Esophagus mucosa (tissue), 1 donor: ENCODE measurements around the gene MCM3AP. TPM values are rescaled to one million over a fixed set of nuclear protein-coding genes. Genes with fewer than 3 reads are reported as not detected.
"Not testable (repeated sequence)": the region's sequence is repeated elsewhere in the genome, so short reads cannot be mapped to it uniquely, and the experiment has no call there.

Experiments used
- ATAC-seq: fragments of 200-7000 bp; cut with Tn5 transposase; one replicate; pipeline ENCODE4 v1.9.1; 2020
- total RNA-seq: library from RNA; stranded (reverse); gene quantifications from one replicate; pipeline ENCODE4 v1.2.4, GENCODE V29; 2023
- donor health status: DM: yes; HTN: yes; CAD: no.

Gene MCM3AP
- total RNA-seq, 1 donor from 2014 or later = 53.6 TPM

DNA sequence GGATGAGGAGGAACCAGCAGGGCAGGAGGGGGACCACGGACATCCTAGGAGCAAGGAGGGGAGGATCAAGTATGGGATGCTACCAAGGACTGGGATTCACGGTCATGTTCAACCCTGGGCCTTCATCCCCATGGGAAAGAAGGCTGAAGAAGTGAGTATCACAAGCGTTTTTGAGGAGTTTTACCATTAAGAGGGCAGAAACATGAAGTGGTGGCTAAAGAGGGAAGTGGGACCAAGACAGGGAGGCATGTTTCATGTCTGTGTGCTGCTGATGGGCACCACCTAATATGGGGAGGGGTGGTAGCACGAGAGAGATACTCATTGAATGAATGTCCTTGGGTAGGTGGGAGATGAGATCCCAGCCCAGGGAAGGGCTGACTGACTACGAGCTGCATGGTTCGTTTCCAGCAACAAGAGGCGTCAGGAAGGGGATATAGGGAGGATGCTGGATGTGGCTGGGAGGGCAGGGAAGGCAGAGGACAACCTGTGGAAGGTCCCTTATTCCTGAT, 45.5 kb downstream of the MCM3AP start:
- no peak for ATAC-seq

DNA sequence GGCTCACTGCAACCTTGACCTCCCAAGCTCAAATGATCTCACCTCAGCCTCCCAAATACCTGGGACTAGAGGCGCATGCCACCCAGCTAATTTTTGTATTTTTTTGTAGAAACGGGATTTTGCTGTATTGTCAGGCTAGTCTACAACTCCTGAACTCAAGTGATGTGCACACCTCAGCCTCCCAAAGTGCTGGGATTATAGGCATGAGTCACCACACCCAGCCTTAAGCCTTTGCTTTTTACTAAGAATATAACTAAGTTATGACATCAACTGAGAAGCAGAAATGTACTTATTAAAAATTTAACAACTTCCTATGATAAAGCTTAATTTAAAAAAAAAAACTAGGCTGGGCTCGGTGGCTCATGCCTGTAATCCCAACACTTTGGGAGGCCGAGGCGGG, 47.9 kb downstream of the MCM3AP start:
- peak; percentile 75 for ATAC-seq

DNA sequence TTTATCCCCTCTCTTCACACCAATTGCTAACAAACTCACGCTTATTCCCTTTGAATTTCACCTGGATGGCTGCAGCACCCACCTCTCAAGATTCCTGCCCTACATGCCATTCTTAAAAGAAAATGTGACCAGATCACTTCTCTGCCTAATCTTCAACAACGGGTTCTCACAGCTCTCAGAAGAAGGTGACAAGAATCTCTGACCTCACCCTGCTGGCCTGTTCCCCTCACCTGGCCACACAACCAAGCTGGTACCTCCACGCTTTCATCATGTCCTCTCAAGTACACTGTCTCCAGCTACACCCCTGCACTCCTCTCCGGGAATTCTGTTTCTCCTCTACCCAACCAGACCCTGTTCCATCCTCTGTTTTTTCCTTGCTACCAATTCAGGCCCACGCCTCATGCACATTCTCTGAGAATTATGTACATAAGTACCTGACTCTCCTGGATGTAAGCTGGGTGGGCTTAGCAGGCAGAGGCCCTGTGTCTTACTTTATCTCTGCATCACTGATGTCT, 50.9 kb downstream of the MCM3AP start:
- ATAC-seq = no peak

DNA sequence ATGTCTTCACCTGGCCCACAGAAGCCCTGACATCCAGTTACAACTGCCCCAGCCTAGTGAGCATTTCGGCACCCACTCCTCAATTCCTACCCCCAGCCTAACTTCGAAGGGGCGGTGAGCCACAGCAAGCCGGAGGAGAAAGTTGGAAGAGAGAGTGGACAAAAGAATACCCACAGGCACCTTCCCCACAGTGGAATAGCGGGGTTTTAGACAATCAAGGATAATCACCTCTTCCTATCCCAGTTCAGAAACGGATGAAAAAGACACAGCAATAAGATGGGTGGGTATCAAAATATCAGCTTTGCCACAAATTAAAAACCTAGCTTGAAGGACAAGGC, 55.5 kb downstream of the MCM3AP start:
- ATAC-seq = no peak

DNA sequence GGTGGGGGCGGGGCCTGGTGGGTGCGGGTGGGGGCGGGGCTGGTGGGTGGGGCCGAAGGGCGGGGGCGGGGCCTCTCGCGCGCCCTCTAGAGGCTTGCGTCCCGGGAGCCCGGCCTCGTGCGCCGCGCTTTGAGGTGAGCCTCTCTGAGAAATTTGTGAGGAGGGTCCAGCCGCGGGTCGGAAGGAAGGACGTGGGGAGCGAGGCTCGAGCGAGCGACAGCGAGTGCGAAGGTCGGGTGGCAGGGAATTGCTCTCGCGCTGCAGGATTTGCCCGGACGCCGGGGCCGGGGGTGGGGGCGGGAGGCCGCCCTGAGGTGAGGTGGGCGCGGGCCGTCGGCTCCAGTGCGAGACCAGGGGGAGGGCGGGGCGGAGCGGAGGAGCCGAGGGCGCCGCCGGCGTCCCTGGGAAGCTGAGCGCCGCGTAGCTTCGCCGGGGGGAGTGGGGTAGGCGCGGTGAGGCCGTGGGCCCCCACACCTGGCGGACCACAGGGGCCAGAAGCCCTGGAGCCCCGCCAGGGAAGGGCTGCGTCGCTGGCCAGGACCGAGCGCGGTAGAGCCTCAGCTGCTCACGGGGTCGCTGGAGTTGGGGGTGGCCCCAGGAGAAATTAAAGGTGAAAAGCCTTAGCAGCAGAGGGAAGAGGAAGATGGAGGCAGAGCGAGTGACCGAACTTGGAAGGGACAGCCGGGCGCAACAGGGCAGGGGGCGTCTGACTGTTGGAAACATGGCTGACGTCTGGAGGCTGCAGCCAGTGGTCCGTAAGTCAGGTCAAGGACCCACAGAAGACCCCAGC, 56.1 kb downstream of the MCM3AP start:
- ATAC-seq = peak; percentile 51

DNA sequence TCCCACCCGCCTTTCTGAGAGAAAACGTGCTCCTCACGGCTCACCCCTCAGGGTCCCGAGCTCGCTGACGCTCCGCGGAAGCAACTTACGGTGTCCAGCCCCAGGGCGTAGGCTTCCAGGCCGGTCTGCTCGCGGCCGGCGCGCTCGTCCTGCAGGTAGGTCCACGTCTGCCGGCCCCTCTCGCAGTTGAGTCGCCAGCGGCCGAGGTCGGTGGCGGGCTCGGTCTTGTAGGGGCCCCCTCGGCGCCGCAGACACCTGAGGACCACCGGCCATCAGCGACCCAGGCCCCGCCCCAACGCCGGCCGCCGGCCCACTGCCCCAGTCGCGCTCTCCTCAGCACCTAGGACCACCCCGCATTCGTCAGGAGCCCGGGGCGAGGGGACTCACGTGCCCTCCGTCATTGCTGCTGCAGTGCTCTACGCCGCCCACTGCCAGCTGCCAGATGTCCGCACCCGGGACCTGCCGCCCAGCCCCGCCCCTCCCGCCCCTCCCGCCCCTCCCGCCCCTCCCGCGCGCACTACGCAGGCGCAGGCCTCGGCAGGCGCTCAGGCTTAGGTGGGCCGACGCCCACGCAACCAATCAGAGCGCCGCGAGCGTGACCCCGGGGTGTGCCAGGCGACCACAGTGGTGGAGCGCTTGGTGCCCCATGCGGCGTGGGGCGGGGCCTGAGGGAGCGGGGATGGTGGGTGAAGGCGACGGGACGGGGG, 56.9 kb downstream of the MCM3AP start, which contains the start of gene LSS:
TSS of gene LSS (minus strand) at position 430 of the 707 bp plus-strand sequence. CDS start at position 401, 29 bp downstream.
- peak; percentile 93 for ATAC-seq

DNA sequence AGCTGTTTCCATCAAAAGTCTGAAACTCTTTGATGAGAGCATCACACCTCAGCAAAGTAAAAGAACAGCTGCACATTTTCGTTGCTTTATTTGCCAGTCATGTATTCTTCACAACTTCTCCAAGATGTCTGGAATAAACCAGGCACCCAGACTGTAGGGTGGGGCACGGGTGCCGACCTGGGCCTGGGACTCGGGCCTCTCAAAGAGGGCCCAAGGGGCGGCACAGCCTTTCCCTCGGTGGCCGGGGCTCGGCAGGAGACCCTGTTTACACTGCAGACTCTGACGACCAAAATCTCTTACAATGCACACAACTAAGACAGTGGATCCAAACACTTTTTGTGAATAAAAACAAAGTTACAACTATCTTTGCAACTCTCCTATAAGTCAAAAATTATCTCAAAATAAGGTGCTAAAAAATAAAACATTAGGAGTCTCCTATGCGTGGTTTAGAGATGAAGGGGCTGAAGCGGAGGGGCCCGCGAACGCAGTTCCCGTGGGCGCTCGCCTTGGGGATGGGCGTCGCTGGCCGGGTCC, 57.5 kb downstream of the MCM3AP start:
- ATAC-seq = peak; percentile 9

DNA sequence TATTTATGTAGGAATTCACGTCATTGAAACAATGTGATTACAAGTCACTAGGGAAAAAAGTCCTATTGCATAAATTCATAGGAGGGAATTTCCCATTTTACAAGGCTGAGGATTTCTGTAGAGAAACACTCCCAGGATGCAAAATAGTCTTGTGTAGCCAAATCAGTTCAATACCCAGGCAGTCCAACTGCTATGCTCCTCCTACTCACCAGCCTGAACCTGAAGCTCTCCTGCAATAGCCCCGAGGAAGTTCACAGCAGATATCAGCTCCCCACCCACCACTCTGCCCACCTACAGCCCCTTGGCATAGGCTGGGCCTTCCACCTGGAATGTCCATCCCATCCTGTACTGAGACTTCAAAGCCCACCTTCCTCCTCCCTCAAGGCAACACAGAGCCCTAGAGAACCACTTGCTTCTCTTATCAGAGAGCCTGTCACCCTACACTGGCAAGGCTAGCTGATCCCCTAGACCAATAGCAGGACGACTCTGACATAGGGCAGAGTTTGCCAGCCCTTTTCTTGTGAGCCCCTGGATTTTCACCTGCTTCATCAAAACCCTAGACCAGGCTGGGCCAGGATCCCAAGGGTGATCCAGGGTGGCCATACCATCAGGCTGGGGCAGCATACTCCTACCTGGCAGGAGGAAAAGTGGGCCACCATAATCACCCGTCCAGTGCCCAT, 58.4 kb downstream of the MCM3AP start:
- ATAC-seq = peak; percentile 9

DNA sequence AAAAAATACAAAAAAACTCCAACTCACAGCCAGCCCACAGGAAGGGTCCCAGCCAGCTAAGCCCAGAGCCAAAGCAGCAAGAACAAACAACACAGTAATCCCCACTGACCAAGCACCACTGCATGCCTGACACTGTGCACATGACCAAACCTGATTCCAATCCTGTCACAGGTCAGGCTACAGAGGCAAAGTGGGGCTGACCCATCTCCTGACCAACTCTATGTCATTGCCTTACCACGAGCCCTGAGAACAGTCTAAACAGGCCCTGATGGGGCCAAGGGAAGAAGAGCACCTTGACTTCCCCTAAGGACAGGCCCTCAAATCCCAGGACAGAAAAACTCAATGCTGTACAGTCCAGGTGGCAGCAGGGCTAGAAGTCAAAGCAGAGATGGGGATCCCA, 59.3 kb downstream of the MCM3AP start:
- ATAC-seq = no peak

DNA sequence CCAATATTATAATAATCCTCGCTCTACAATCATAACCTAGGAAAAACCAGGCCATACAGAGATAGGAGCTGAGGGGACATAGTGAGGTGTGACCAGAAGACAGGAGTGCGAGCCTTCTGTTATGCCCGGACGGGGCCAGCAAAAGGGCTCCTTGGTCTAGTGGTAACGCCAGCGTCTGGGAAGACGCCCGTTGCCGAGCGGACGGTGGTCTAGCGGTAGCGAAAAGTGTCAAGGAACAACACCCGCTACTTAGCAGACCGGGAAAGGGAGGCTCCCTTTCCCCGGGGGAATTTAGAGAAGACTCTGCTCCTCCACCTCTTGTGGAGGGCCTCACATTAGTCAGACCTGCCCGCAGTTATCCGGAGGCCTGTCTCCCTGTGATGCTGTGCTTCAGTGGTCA, 61.8 kb downstream of the MCM3AP start:
- not testable (repeated sequence) for ATAC-seq

DNA sequence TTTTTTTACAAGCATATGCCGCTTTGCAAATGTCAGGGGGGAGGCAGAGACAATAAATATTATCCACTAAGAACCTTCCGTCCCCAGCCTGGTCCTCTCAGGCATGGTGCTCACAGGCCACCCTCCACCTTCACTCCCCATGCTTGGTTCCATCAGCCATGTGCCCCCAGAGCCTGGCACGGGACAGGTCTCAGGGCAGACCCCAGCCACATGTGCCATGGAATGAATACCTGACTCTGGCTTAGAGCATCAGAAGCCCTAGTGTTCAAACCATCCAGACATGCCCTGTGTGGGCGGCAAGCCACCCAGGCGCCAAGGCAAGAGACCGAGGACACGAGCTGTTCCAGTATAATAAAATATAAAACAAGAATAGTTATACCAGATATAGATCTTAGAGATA, 62.2 kb downstream of the MCM3AP start:
- ATAC-seq = no peak

DNA sequence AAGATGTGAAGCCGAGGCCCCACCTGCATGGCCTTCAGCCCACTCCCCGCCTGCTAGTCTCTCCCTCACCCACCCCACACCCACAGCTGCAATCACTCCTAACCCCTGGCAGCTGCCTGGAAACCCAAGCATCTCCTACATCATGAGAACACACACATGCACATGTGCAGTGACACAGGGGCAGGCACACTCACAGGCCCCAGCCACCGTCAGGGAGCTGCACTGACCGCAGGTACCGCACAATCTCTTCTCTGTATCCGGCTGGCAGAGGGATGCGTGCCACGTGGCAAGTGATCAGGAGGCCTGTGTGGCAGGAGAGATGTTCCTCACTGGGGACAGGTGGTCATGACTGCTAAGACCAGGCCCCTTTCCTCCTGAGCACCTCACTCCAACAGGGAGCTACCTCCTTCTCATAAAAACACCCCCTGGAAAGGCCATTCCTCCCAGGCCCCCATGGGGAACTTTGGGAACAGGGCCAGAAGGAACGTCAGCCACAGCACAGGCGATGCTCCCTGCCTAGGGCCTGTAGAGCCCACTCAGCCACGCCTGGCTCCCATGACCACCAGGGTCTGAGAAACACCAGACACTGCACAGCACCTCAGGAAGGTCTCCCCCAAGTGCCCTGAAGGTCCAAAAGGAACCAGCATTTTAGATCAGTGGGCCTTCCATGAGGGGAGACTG, 62.8 kb downstream of the MCM3AP start:
- no peak for ATAC-seq

DNA sequence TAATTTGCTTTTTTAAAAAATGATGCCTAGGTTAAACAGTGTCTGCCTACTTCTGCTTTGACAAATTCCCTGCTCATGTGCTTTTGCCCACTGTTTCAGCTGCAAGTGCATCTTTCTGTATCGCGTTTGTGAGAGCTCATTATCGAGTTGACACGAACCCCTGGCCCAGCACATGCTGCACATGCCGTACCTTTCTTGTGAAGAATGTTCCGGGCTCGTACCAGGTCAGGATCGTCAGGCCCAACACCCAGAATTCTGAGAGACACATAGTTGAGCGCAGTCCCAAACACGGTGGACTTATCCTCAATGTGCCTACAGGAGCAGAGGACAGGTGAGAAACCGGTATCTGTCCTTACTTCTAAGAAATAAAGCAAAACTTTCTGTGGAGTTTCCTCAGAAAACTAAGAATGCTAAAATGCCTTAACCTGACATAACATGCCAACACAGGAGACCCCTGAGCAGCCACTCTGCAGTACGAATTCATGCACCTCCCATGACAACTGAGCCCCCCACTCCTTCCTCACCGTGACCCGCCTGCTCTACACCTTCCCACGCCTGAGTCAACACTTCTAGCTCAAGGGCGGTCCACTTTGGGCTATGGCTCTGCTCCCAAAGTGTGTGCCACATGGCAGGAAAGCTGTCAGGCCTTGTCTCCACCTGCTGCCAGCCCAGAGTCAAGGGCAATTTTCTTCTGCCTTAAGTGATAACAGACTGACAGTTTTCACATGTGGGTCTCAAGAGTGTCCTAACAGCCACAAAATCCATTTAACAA, 63.6 kb downstream of the MCM3AP start:
- no peak for ATAC-seq

DNA sequence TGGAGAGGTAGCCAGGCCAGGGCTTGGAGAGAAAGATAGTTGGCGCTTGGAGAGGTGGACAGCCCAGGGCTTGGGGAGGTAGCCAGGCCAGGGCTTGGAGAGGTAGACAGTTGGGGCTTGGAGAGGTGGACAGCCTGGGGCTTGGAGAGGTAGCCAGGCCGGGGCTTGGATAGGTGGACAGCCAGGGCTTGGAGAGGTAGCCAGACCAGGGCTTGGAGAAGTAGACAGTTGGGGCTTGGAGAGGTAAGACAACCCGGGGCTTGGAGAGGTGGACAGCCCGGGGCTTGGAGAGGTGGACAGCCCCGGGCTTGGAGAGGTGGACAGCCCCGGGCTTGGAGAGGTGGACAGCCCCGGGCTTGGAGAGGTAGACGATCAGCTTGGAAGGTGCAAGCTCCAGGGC, 64.6 kb downstream of the MCM3AP start:
- no peak for ATAC-seq

DNA sequence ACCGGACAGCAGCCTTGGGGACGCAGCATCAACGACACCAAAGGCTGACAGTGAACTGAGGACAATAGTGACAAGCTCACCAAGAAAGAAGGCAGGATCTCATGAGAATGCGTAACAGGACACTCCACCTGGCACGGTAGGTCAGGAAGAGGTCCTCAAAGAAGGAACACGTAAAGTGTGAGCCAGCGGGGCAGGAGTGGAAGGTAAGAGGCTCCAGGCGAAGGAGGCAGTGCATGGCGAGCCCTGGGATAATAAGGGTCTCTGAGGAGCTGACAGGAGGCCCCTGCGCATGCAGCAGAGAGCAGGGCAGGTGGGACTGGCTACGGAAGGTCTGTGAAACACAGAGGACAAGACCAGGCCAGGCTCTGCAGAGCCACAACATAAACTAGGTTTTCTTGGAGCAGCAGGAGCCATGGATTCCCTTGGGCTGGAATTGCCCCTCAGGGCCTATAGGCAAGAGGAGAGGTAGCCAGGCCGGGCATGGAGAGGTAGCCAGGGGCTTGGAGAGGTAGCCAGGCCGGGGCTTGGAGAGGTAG, 65.1 kb downstream of the MCM3AP start:
- ATAC-seq = no peak

DNA sequence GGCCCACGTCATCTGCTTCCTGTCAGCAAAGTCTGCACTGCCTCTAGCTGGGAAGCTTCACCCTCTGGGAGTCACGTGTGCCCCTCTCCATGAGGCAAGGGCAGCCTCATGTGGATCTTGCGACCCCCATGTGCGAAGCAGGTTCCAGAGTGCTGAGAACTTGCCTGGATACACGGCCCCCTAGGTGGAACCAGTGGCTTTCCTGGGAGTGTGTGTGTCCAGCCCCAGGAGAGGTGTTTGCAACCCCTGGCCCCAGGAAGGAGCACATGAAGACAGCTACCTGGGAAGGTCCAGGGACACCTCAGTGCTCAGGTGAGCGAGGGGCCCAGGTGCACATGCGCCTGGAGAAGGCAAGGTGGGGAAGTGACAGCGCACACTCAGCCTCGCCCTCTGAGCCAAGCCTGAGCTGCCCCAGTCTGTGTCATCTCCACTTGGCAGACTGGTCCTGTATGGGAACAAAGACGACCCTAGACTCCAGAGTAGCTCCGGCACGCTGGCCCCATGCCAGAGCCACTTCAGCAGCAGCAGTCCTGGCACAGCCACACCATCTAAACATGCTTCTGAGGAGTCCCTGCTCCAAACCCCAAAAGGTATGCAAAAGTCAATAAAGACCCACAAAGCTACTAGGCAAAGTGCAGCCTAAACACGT, 65.7 kb downstream of the MCM3AP start:
- ATAC-seq = no peak

DNA sequence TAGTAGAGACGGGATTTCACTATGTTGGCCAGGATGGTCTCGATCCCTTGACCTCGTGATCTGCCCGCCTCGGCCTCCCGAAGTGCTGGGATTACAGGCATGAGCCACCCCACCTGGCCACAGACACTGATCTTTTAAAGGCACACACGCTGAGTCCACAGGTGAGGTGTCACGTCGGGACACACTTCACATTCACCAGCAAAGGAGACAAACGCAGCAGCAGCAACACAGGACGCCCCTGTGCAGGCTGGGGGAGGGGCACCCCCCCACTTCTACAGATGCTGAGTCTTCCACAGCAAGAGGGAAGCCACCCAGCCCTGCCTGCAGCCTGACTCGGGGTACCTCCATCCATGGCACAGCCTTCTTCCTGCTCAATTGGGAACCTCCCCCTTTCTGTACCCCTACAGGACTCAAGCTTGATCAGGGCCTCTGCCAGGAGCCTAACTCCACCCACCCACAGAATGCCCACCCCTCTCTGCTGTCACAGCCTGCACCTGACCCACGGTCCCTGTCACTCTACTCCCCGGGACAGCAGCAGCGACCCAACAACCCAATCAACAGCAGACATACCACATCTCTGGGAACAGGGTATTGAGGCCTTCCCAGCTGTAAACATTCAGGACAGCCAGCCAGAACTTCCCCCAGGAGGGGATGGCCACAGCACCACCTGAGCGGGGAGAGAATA, 66.4 kb downstream of the MCM3AP start:
- ATAC-seq = no peak

DNA sequence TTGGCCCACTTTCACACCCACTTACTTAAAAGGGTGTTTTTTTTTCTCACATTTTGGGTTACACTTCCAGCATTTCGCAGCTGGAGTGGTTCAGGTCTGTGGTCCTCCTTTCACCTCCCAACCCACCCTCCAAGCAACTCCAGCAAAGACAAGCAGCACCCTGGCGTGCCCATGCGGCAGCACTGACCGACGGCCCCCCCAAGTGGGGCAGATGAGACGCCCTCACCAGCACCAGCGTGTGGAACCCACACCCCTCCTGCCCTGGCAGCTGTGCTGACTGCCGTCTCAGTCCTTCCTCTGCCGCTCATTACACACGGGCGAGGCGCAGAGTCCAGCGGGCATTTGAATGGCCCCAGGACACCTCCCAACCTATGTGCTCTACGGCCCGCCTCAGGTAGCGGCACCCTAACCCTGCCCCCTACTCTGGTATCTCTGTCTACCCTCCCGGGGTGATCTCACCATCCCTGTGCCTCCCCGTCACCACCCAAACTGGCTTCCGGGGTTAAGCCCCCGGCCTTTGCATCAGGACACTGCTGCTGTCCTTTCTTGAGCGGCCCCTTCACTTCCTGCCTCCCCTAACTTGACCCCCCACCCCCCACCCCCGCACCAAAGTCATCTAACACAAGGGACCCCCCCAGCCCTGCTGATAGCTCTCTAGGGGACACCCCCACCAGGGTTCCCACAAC, 67.8 kb downstream of the MCM3AP start:
- no peak for ATAC-seq

DNA sequence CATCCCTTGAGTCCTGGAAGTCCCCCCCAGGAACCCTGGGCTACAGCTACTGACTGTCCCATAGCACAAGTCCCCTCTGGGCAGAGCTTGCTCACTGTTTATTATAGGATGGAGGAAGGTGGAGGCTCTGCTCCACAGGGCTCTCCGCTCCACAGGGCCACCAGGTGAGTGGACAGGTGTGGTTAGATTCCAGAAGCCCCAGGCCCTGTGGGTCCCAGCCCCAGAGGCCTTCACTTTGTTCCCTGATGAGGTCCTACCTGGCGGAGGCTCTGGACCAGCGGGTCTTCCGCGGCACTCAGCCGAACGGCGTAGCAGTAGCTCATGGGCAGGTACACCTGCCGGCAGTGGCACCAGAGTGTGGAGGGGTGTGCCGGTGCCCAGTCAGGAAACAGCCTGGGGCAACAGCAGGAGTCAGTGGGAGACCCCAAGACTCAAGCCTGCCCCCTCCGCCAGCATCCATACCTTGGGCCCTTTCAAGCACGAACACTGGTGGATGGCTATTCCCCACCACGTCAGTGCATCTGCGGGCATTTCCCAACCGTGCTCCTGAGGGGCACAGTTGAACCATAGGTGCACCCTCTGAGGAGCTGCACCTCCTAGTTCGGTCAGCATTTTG, 69.2 kb downstream of the MCM3AP start:
- ATAC-seq = no peak
